Activated naive CD4-positive, alpha-beta T cell treated with anti-CD3 and anti-CD28 coated beads, Interleukin-2, amount 50 U/mL, for 72 hours (primary cell): ENCODE results near the gene CD83. TPM values are rescaled to one million over a fixed set of nuclear protein-coding genes. Genes with fewer than 3 reads are reported as not detected.

ENCODE experiments used
- ATAC-seq, 2 donors: fragments of 150-1000 bp; cut with Tn5 transposase; 2 replicates each; pipeline ENCODE4 v1.10.0; 2021; ENCODE audit warnings: mild to moderate bottlenecking in 2 of 2, moderate library complexity in 2 of 2
- DNase-seq, 2 donors: peaks; one replicate each; pipeline ENCODE4 v3.0.0; 2021 to 2022; ENCODE audit warnings: low spot score in 2 of 2
- H3K27ac Mint-ChIP-seq, 2 donors: one replicate each; pipeline ENCODE4 v1.8.0; 2022; ENCODE audit warnings: mild to moderate bottlenecking in 2 of 2, mixed read lengths in 2 of 2
- H3K36me3 Mint-ChIP-seq, 2 donors: one replicate each; pipeline ENCODE4 v1.8.0; 2022; ENCODE audit warnings: mixed read lengths in 2 of 2
- H3K9me3 Mint-ChIP-seq, 2 donors: one replicate each; pipeline ENCODE4 v1.8.0; 2022; ENCODE audit warnings: mixed read lengths in 2 of 2
- total RNA-seq, 2 donors: library from RNA; stranded (reverse); gene quantifications; one replicate each; pipeline ENCODE4 v1.2.3, GENCODE V29; 2022

Gene CD83
- total RNA-seq, 2 donors from 2014 or later: 8.9 to 13.8 TPM

DNA sequence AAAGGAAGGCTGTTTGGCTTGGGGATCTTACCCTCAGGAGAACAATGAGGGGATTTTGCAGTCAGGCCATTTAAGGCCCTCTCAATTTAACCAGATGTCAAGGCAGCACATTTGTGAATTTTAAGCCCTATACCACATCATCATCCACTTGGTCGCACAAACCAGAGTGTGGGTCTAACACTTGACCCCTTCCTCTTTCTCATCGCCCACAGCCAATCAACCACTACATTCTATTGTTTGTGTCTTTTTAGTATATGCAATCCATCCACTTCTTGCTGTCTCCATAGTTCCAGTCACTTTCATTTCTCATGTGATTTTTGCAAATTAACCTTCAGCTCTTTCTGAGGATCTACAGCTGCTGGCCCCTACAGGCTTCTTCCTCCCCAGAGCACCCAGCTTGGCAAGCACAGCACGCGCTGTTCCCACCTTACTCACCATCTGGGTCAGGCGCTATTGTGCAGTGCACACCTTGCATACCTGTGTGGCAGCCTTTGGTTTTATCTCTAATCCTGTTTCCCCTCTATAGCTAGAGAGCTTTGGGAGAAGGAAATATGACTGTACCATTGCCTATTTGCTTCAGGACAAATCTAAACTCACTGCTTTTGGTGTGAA is 32.3 kb upstream of the CD83 start:
- Mint-ChIP-seq H3K9me3 (no peaks in the 10 kb centered on the region), H3K27ac (no peak overlapping the region), H3K36me3 (peaks cover 0 to 6% of the 10 kb centered on the region in 2 donors)
- DNase-seq (no peak), ATAC-seq (no peak)

DNA sequence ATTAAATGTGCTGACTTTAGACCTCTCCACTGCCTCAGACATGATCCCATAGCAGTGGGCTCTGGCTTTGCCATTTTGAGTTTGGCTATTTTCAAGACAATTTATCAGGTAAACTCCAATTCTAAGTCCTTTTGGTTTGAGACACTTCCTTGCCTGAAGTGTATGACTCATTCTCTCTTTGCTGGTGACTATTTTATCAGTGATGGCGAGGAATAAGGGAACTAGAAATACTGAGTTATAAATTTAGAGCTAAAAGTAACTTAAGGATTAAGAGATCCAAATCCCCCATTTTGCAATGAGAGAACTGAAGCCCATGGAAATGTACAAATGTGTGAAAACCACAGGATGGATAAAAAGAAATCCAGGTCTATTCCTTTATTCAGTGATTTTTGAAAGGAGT is 30.9 kb upstream of the CD83 start:
- Mint-ChIP-seq H3K9me3 (no peaks in the 10 kb centered on the region), H3K27ac (no peak overlapping the region), H3K36me3 (peaks cover 0 to 8% of the 10 kb centered on the region in 2 donors)
- no peak for DNase-seq
- ATAC-seq: no peak

- Mint-ChIP-seq H3K36me3 (peaks cover 9 to 15% of the 10 kb centered on the region in 2 donors), H3K27ac (no peak overlapping the region), H3K9me3 (peaks cover 4 to 5% of the 10 kb centered on the region in 2 donors)
- DNase-seq: no peak
- peak in 1 of 2 donors; percentile 31 for ATAC-seq
Observed at GRCh38 chr6:14088600-14089192, 28.9 kb upstream of the CD83 start.

DNA sequence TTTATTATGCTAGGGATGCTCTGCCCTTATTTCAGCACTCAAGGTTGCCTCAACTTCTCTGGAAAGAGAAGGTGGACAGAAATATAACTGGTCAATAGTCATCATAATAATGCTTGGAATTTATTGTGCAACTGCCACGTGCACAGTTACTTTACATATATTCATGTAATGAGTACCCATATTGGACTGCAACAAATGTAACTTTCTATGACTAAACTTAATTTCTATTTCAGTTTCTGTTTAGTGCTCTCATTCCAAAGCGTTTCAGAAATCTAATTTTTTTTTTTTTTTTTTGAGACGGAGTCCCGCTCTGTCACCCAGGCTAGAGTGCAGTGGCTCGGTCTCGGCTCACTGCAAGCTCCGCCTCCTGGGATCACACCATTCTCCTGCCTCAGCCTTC is 28.3 kb upstream of the CD83 start:
- Mint-ChIP-seq H3K9me3 (peaks cover 4 to 5% of the 10 kb centered on the region in 2 donors), H3K27ac (no peak overlapping the region), H3K36me3 (peaks cover 9 to 15% of the 10 kb centered on the region in 2 donors)
- ATAC-seq: peak; percentile 64 to 73
- DNase-seq: no peak

GRCh38 chr6:14091339-14091978 is 26.1 kb upstream of the CD83 start:
- H3K9me3 Mint-ChIP-seq: peaks cover 4 to 5% of the 10 kb centered on the region in 2 donors
- DNase-seq (no peak), ATAC-seq (peak in 1 of 2 donors; percentile 65)
- H3K36me3 Mint-ChIP-seq: peaks cover 9 to 15% of the 10 kb centered on the region in 2 donors
- H3K27ac Mint-ChIP-seq: no peak overlapping the region

- no peak overlapping the region for H3K27ac Mint-ChIP-seq
- ATAC-seq (no peak), DNase-seq (no peak)
- H3K9me3 Mint-ChIP-seq: peaks cover 4 to 5% of the 10 kb centered on the region in 2 donors
- peaks cover 9 to 15% of the 10 kb centered on the region in 2 donors for H3K36me3 Mint-ChIP-seq
Observed at GRCh38 chr6:14092316-14092715, 25.3 kb upstream of the CD83 start.

DNA sequence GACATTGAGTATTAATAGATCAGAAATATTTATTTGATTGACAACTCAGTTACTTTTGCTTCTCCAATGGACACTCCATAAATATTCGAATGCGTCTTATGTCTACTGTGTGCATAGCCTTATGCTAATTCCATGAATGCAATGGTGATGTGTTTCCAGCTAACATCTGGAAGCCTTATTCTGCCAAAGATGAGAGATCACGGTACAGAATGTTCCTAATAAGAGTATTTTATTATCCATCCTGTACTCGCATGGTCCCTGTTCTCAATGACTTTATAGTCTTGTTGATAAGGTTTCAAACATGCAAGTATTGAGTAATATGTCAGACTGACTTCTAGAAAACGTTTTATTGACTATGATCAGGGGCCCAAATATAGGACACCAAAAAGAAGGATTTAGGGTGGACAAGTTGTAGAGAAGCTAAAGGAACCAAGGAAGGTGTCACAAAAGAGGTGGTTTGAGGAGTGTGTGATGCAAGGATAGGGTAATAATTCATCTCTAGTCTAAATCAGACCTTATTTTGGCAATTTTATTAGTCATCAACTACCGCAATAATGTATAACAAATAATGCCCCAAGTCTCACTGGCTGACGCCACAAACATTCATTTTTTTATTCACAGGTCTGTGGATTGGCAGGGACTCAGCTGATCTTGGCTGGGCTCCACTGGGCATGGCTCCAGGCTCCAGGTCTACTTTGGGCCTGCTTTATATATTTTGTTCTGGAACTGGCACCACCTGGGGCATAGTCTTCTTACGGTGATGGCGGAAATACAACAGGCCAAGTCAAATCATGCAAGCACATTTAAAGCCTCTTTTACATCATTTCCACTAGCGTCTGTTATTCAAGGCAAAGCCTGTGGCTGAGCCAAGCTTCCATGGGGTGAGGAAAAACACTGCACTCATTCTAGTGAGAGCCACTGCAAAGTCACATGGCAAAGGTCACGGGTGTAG is 24.5 kb upstream of the CD83 start:
- ATAC-seq (no peak), DNase-seq (no peak)
- Mint-ChIP-seq H3K9me3 (peaks cover 4 to 5% of the 10 kb centered on the region in 2 donors), H3K27ac (no peak overlapping the region), H3K36me3 (peaks cover 9 to 15% of the 10 kb centered on the region in 2 donors)

DNA sequence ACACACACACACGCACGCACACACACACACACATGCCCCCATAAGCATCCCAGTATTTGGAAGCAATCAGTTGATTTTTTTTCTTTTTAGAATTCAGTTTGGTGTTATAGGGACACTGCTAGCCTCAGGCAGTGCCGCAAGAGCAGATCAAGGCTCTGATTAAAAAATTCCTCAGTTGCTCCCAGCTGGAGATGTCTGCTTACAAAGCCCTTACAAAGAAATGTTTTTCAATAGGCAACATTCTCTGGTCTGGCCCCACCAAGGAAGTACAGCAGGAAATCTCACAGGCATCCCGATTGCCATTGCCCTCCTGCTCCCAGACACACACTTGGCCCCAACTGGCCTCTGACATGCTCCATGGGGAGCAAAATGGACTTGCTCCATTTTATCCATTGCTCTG is 22.9 kb upstream of the CD83 start:
- peaks cover 9 to 15% of the 10 kb centered on the region in 2 donors for H3K36me3 Mint-ChIP-seq

GRCh38 chr6:14095437-14095836 is 22.1 kb upstream of the CD83 start:
- Mint-ChIP-seq H3K9me3 (peaks cover 4 to 5% of the 10 kb centered on the region in 2 donors), H3K27ac (peak overlapping the region in 1 of 2 donors; percentile 63), H3K36me3 (peaks cover 8 to 9% of the 10 kb centered on the region in 2 donors)
- DNase-seq (no peak), ATAC-seq (peak in 1 of 2 donors; percentile 77)

More for the DNA sequence above, 22.9 kb upstream of the CD83 start:
- DNase-seq: no peak
- Mint-ChIP-seq H3K27ac (peak overlapping the region in 1 of 2 donors; percentile 53), H3K9me3 (peaks cover 4 to 5% of the 10 kb centered on the region in 2 donors)
- ATAC-seq: no peak

DNA sequence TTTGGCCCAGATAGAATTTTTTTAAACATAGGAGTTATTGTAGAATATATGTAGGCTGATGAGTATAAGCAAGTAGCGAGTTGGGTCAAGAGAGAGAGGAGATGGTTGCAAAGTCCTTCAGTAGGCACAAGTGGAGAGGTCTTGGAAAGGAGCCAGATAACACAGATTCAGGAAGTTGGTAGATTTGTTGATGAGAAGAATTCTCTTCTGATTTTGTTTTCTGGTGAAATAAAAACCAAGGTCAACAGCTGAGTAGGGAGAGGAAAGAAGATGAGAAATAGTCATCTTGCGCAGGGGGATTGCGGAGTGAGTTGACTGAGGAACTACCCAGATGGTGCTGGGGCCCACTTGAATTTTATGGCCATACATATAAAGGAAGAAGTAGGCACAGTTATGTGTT is 17.4 kb upstream of the CD83 start:
- no peaks in the 10 kb centered on the region for H3K9me3 Mint-ChIP-seq
- no peaks in the 10 kb centered on the region for H3K36me3 Mint-ChIP-seq
- ATAC-seq (no peak), DNase-seq (no peak)
- no peak overlapping the region for H3K27ac Mint-ChIP-seq

GRCh38 chr6:14100966-14101365 is 16.6 kb upstream of the CD83 start:
- ATAC-seq (no peak), DNase-seq (no peak)
- H3K27ac Mint-ChIP-seq: no peak overlapping the region
- peaks cover 0 to 6% of the 10 kb centered on the region in 2 donors for H3K36me3 Mint-ChIP-seq
- peaks cover 0 to 3% of the 10 kb centered on the region in 2 donors for H3K9me3 Mint-ChIP-seq

DNA sequence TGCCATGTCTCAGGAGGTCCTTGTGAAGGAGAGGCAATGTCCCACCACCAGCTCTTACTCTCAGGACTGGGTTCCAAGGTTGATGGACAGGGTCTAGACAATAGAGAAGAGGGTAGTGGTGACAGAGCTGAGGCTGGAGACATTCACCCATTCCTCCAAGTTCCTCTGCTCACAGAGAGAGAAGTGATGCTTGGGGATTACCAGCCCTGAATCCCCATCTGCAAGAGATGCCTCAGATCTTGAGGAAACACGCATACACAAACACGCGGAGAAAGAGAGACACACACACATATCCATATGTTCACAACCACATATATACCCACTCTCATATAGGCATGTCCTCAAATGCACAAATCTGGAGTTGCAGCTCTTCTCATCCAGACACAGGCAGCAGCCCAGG is 15.2 kb upstream of the CD83 start:
- no peak for ATAC-seq
- H3K9me3 Mint-ChIP-seq: peaks cover 2 to 8% of the 10 kb centered on the region in 2 donors

DNA sequence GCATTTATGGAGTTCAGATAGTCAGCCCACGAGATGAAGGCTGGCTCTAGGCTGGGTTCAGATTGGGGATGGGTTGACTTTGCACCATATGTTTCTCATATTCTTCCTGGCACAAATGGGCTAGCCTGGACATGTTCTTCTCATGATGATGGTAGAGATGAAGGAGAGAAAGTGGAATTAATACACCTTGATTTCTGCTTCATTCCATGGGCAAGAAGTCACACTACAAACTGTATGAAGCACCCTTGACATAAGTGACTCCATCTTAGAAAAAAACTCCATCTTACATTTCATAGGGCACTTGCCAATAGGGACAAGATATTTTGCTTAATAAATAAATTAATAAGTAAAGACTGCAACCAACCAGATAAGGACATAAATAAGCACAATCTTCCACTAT is 12.0 kb upstream of the CD83 start:
- ATAC-seq: no peak
- peaks cover 6 to 13% of the 10 kb centered on the region in 2 donors for H3K9me3 Mint-ChIP-seq
- no peak overlapping the region for H3K27ac Mint-ChIP-seq
- no peak for DNase-seq
- H3K36me3 Mint-ChIP-seq: peaks cover 12 to 23% of the 10 kb centered on the region in 2 donors

More for the DNA sequence above, 15.2 kb upstream of the CD83 start:
- DNase-seq: no peak
- H3K27ac Mint-ChIP-seq: no peak overlapping the region
- H3K36me3 Mint-ChIP-seq: peaks cover 8 to 17% of the 10 kb centered on the region in 2 donors

GRCh38 chr6:14107000-14107399 is 10.6 kb upstream of the CD83 start:
- Mint-ChIP-seq H3K36me3 (peaks cover 12 to 23% of the 10 kb centered on the region in 2 donors), H3K9me3 (peaks cover 6 to 13% of the 10 kb centered on the region in 2 donors), H3K27ac (no peak overlapping the region)
- no peak for DNase-seq
- no peak for ATAC-seq

DNA sequence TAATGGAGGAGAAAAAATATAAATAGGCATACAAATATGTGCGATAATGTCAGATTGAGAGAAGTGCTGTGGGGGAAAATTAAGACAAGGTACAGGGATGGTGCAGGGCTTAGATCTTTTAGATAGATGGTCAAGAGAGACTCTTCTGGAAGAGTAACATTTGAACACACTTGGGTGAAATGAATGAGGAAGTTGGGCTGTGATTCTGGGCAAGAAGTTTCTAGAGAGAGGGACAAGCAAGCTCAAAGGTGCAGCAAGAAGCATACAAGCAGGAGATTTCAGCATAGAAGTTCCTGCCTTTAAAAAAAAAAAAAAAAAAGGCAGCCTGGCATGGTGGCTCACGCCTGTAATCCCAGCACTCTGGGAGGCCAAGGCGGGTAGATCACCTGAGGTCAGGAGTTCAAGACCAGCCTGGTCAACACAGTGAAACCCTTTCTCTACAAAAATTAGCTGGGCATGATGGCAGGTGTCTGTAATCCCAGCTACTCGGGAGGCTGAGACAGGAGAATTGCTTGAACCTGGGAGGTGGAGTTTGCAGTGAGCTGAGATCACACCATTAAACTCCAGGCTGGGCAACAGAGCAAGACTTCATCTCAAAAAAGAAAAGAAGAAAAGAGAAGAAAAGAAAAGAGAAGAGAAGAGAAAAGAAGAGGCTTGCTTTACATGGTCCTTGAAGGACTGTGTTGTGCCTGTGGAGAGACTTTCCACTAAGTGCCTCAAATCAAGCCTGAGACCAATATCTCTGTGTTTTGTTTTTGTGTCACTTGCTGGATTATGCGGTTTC is 9.7 kb upstream of the CD83 start:
- H3K9me3 Mint-ChIP-seq: peaks cover 6 to 13% of the 10 kb centered on the region in 2 donors
- DNase-seq (no peak), ATAC-seq (no peak)

More for the DNA sequence above, 9.7 kb upstream of the CD83 start:
- peaks cover 12 to 23% of the 10 kb centered on the region in 2 donors for H3K36me3 Mint-ChIP-seq
- peak overlapping the region; percentile 73 to 84 for H3K27ac Mint-ChIP-seq
